ACHN (cell line): ENCODE results near the gene LSM2.
"Not testable (repeated sequence)": the region's sequence is repeated elsewhere in the genome, so short reads cannot be mapped to it uniquely, and the experiment has no call there.

Experiments used
- DNase-seq: peaks from one replicate; pipeline ENCODE4 v3.0.0-alpha.2; 2015
- in situ Hi-C: cut with HindIII; loops from 2 replicates; pipeline ENCODE4 v1.10.0; 2017; ENCODE audit warnings: low sequenced_read_pairs, low pct_ligation_motif_present, low pct_unique_long_range_greater_than_20kb

The LSM2 gene

DNA sequence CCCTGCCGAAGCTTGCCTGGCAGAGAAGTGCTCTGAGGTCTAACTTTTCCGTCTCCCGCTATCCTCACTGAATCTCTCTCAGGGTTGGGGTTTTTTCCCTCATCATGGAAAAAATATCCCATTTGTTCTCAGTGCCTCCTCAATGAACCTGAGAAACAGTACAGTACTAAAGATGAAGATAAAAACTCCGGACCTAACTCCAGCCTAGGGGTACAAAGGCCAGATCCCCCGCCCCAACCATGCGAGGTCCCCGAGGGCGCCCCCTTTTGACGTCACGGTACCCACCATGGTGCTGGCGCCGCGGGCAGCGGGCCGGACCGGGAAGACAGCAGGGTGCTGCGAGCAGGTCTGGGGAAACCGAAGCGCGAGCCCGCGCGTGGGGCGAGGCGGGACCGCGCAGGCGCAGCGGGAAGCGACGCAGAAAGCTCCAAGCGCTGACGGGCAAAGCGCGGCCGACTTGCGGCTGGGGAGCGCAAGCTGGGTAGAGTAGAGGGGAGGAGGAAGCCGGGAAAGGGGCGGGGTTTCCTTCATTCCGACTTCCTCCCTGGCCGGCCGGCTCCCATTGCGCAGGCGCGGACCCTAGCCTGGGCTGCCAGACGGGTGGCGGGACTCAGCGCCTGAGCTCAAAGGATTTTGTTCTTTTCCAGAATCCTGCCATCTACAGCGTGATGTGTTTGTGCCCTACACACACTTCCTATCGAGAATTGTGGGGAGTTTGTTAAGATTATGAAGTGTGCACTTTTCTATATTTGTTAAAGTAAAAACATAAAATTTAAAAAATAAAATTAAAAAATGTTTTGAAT lies at the start of gene LSM2:
Gene LSM2, minus strand, starts transcription at position 497 of the 803 bp plus-strand sequence. Its CDS starts 209 bp downstream, at position 288.
- peak; percentile 92 for DNase-seq
- in situ Hi-C loops = no loop called here

DNA sequence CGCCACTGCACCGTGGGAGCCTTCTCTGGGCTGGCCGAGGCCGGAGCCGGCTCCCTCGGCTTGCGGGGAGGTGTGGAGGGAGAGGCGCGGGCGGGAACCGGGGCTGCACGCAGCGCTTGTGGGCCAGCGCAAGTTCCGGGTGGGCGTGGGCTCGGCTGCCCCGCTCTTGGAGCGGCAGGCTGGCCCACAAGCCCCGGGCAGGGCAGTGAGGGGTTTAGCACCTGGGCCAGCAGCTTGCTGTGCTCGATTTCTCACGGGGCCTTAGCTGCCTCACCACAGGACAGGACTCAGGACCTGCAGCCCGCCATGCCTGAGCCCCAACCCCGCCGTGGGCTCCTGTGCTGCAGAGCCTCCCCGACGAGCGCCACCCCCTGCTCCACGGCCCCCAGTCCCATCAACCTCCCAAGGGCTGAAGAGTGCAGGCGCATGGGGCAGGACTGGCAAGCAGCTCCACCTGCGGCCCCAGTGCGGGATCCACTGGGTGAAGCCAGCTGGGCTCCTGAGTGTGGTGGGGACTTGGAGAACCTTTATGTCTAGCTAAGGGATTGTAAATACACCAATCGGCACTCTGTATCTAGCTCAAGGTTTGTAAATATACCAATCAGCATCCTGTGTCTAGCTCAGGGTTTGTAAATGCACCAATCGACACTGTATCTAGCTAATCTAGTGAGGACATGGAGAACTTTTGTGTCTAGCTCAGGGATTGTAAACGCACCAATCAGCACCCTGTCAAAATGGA lies 45.4 kb upstream of the LSM2 start:
- in situ Hi-C loops = not testable (repeated sequence)
- DNase-seq = peak; percentile 74

DNA sequence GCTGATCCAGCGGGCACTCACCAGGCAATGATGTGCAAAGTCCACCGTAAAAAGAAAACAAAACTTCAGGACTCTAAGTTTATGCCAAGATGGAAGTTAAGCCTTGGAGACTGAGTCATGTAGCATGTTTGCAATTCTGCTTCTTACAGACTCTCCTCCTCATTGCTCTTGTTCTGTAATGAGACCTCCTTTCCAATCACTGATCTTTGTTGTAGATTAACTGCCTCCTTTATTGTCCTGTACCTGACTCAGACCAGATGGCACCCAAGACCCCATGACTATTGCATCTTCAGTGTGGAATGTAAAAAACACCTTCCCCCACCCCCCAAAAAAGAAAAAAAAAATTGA lies 44.7 kb upstream of the LSM2 start:
- peak; percentile 82 for DNase-seq
- in situ Hi-C loops = no loop called here

DNA sequence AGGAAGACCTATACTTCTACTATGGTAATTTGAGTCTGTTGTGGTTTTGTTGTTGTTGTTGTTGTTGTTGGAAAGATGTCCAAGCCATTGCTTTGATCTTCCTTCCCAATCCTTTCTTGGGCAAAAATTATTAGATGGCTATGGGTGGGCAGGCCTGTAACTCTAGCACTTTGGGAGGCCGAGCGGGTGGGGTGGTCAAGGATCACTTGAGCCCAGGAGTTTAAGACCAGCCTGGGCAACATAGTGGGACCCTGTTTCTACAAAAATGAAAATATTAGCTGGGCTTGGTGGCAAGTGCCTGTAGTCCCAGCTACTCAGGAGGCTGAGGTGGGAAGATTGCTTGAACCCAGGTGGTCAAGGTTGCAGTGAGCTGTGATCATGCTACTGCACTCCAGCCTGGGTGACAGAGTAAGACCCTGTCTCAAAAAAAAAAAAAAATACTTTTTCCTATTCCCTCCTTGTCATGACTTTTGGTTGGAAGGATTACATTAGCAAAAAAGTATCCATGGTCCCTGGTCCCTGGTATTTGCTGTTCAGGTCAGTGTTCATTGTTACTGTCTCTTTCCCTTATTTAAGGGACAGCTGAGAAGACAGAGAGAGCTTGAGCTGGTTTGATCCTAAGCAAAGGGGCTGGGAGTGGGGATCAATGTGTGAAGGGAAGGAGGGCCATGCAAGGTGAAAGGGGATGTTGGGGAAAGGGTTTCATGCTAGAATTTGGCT lies 44.2 kb upstream of the LSM2 start:
- DNase-seq = no peak
- in situ Hi-C loops = no loop called here

DNA sequence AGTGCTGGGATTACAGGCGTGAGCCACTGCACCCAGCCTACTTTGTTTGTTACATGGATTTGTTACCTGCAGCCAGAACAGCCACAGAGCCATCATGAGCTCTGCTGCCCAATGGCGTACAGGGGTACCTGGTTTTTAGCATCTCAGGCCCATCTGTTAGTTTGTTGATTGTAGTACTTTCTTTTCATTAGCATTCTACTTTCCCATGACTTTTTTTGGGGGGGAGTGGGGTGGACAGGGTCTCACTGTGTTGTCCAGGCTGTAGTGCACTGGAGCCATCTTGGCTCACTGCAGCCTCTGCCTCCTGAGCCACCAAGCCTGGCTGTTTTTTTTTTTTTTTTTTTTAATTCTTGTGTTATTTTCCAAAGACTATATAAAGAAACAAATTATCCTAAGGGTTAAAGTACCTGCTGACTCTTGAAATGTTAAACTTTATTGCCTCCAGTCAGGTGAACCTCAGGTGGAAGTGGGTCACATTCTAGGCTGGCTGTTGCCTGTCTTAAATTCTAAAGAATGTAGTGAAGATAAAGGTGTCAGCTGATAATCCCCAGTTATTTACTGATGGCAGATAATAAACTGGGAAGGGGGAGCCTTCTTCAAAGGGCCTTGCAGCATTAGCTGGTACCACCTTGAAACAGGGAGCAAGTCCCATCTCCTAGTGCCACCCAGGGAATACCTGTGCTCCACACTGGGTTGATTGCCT lies 40.7 kb upstream of the LSM2 start:
- in situ Hi-C loops = no loop called here
- no peak for DNase-seq

DNA sequence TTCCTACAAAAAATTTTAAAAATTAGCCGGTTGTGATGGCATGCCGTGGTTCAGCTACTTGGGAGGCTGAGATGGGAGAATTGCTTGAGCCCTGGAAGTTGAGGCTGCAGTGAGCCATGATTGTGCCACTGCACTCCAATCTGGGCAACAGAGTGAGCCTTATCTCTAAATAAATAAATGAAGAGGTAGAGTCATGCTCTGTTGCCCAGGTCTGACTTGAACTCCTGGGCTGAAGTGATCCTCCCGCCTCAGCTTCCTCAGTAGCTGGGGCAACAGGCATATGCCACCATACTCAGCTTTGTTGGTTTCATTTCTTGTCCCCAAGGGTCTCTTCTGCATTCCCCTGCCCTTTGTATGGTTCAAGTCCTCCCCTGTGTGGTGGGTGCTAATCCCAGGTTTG lies 37.7 kb upstream of the LSM2 start:
- DNase-seq = no peak

DNA sequence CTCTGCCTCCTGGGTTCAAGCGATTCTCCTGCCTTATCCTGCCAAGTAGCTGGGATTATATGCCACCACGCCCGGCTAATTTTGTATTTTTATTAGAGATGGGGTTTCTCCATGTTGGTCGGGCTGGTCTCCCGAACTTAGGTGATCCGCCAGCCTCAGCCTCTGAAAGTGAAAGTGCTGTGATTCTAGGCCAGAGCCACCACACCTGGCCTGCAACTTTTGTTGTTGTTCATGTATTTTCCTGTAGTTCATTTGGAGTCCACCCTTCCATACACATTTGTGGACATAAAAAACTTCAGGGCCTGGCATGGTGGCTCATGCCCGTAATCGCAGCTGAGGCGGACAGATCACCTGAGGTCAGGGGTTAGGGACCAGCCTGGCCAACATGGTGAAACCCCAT lies 35.3 kb upstream of the LSM2 start:
- in situ Hi-C loops = no loop called here

More for the DNA sequence above, 37.7 kb upstream of the LSM2 start:
- in situ Hi-C loops = no loop called here

DNA sequence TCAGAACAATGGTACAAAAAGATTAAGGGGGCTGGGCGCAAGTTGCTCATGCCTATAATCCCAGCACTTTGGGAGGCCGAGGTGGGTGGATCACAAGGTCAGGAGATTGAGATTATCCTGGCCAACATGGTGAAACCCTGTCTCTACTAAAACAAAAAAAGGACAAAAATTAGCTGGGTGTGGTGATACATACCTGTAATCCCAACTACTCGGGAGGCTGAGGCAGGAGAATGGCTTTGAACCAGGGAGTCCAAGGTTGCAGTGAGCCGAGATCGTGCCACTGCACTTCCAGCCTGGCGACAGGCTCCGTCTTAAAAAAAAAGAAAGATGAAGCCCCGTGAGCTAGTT lies 33.0 kb upstream of the LSM2 start:
- in situ Hi-C loops, DNase-seq: not testable (repeated sequence)

More for the DNA sequence above, 35.3 kb upstream of the LSM2 start:
- no peak for DNase-seq

DNA sequence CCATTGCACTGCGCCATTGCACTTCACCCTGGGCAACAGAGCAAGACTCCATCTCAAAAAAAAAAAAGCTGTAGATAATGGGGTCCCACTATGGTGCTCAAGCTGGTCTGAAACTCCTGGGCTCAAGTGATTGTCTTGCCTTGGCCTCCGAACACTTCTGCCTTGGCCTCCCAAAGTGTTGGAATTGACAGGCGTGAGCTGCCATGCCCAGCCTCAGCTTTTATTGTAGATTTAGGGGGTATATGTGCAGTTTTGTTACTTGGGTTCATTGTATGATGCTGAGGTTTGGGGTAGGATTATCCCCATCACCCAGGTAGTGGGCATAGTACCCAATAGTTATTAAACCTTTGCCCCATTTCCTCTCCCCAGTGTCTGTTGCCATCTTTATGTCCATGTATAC lies 32.2 kb upstream of the LSM2 start:
- no peak for DNase-seq
- in situ Hi-C loops = no loop called here

DNA sequence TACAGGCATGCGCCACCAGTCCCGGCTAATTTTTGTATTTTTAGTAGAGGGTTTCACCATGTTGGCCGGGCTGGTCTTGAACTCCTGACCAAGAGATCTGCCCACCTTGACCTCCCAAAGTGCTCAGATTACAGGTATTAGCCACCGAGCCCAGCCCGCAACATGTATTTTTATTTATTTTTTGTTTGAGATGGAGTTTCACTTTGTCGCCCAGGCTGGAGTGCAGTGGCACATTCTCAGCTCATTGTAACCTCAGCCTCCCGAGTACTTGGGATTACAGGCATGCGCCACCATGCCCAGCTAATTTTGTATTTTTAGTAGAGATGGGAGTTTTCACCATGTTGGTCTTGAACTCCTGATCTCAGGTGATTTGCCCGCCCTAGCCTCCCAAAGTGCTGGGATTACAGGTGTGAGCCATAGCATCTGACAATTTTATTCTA lies 31.4 kb upstream of the LSM2 start:
- DNase-seq, in situ Hi-C loops: not testable (repeated sequence)

DNA sequence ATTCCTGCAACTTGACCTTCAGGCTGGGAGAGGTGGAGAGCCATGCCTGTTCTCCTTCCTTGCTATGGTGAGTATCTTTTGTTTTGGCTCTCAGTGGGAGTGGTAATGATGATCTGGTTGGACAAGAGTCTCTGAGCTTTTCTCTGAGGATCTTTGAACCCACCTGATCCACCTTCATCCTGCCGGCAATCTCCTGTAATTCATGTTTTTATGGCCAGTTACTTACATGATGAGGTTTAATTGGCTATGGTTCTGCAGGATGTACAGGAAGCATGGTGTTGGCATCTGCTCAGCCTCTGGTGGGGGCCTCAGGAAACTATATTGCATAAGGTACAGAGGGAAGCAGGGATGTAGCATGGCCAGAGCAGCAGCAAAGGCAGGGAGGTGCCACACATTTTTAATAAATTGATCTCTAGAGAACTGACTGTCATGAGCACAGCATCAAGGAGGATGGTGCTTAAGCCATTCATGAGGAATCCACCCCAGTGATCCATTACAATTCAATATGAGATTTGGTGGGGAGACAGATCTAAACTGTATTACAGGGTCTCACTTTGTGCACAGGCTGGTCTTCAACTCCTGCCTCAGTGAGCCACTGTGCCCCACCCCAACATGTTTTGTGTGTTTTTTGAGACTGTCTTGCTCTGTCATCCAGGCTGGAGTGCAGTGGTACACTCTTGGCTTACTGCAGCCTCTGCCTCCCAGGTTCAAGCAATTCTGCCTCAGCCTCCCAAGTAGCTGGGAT lies 30.8 kb upstream of the LSM2 start:
- DNase-seq = no peak
- in situ Hi-C loops = no loop called here

DNA sequence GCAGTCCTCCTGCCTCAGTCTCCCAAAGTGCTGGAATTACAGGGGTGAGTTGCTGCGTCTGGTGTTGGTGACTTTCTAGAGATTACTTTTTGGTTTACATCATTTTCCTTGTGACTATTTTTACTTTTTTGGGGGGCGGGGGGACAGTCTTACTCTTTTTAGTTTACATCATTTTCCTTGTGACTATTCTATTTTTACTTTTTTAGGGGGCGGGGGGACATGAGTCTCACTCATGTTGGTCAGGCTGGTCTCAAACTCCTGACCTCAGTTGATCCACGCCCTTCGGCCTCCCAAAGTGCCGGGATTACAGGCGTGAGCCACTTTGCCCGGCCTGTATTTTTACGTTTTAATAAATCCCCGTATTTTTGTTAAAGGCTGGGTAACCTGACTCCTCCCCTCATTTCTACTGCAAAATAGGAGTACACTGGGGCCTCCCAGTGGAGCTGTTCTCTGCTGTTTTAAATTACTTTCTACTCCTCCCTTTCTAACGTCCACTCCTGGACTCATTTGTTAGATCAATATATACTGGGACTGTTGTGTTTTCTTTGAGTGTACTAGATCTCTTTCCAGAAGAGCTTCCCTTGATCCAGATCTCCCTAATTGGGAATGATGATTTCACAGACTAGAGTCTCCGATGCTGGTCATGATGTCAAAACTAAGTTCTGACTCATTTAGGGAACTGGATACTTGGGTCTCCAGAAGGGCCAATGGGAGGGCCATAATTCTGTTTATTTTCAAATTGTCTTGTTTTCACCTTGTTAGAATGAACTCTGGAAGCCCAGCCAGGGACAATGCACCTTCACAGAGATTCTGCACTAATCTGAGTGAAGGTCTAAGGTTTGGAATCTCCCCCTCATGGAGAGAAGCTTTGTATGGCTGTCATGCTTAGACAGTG lies 30.0 kb upstream of the LSM2 start:
- in situ Hi-C loops = no loop called here
- DNase-seq = no peak

DNA sequence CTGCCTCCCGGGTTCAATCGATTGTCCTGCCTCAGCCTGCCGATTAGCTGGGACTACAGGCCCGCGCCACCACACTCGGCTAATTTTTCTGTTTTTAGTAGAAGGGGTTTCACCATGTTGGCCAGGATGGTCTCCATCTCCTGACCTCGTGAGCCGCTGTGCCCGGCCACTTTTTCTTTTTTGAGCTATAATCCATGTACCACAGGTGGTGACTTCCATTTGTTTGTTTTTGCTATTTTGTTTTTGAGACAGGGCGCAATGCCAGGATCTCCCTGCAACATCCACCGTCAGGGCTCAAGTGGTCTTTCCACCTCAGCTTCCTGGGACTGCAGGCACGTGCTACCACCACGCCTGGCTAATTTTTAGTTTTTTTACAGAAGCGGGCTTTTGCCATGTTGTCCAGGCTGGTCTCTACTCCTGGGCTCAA lies 29.3 kb upstream of the LSM2 start:
- in situ Hi-C loops = no loop called here
- DNase-seq = no peak

DNA sequence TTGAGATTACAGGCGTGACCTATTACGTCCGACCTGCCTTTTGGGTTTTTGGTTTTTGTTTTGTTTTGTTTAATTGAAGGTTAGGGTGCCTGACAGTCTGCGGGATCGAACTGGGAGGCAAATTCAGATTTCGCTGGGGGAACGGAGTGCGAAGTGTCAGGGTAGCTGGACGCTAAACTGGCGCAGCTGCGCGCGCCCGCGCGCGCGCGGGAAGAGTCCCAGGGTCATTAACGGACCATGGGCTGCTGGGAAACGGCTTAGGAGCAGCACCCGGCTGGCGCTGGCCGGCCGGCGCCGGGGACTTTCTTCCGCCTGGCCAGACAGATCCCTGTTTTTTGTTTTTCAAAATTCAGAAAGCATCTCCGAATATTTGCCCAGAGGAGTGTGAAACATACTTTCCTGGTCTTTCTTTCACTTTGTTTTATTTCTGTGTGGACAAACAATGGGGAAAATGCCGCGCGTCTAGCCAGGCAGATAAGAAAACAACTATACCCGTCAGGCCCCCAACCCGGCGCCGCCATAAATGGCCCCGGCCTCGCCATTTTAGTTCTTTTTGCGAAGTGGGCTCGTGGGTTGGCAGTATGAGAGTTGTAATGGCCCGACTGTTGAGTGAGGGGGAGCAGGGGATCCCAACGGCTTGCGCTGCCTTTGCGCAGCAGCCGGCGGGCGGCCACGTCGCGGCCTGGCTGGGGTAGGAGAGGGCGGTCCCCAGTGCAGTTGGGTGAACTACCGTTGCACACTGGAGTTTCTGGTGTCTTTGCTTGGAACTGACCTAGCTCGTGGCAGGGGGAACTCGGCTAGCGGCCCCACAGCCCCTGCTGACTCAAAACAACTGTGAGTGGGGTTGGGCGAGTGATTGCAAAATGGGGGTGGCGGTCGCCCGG lies 27.8 kb upstream of the LSM2 start:
- in situ Hi-C loops = no loop called here
- peak; percentile 87 for DNase-seq

DNA sequence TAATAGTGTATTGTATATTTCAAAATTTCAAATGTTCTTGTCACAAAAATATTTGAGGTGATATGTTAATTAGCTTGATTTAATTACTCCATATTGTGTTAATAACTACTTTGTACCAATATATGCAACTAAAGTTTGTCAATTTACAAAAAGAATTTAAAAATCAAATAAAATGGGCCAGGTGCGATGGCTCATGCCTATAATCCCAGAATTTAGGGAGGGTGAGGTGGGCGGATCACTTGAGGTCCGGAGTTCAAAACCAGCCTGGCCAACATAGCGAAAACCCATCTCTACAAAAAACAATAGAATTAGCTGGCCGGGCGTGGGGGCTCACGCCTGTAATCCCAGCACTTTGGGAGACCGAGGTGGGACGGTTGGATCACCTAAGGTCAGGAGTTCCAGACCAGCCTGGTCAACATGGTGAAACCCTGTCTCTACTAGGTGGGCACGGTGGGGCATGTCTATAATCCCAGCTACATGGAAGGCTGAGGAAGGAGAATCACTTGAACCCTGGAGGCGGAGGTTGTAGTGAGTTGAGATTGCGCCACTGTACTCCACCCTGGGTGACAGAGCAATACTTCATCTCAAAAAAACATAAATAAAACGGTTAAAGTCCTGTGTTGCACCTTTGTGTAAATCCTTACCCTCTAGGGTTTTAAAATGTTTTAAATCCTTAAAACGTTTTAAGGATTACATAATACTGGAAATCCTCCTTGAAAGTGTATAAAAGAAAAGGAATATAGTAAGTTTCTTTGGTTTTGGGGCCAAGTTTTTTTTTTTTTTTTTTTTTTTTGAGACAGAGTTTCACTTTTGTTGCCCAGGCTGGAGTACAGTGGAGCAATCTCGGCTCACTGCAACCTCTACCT lies 24.8 kb upstream of the LSM2 start:
- in situ Hi-C loops = no loop called here
- no peak for DNase-seq
